Aorta (tissue), 5 donors: ENCODE measurements around the gene CACNA1A. TPM values are rescaled to one million over a fixed set of nuclear protein-coding genes. Genes with fewer than 3 reads are reported as not detected.
"Not testable (repeated sequence)": the region's sequence is repeated elsewhere in the genome, so short reads cannot be mapped to it uniquely, and the experiment has no call there.

Experiments
- ATAC-seq: fragments of 200-7000 bp; cut with Tn5 transposase; one replicate; pipeline ENCODE4 v1.9.1; 2022; ENCODE audit warnings: moderate library complexity; ENCODE audit not compliant: low FRiP score
- DNase-seq, 2 donors: peaks; one replicate each; pipeline ENCODE4 v3.0.0-alpha.2; 2020
- H3K27ac ChIP-seq, 2 donors: one replicate each; pipeline ENCODE4 v1.5.1; 2013; ENCODE audit warnings: low read length in 2 of 2, mild to moderate bottlenecking in 2 of 2, moderate library complexity in 2 of 2, control low read depth in 1 of 2, inconsistent platforms in 1 of 2, low read depth in 1 of 2
- H3K27me3 ChIP-seq, 2 donors: one replicate each; pipeline ENCODE4 v1.6.1; 2013; ENCODE audit warnings: control low read depth in 1 of 2, low read length in 1 of 2, mild to moderate bottlenecking in 1 of 2, moderate library complexity in 1 of 2; ENCODE audit not compliant: insufficient read depth in 2 of 2, control insufficient read depth in 1 of 2
- H3K36me3 ChIP-seq, 2 donors: one replicate each; pipeline ENCODE4 v1.6.1; 2013; ENCODE audit warnings: control low read depth in 1 of 2, low read length in 1 of 2, mild to moderate bottlenecking in 1 of 2; ENCODE audit not compliant: insufficient read depth in 2 of 2, control insufficient read depth in 1 of 2
- H3K4me1 ChIP-seq, 2 donors: one replicate each; pipeline ENCODE4 v1.6.1; 2013; ENCODE audit warnings: low read length in 2 of 2, control low read depth in 1 of 2, mild to moderate bottlenecking in 1 of 2, moderate library complexity in 1 of 2; ENCODE audit not compliant: insufficient read depth in 2 of 2, control insufficient read depth in 1 of 2
- H3K4me3 ChIP-seq, 2 donors: one replicate each; pipeline ENCODE4 v1.5.1; 2013; ENCODE audit warnings: low read length in 2 of 2, control low read depth in 1 of 2, mild to moderate bottlenecking in 1 of 2
- H3K9me3 ChIP-seq: one replicate; pipeline ENCODE4 v1.6.1; 2013; ENCODE audit warnings: mild to moderate bottlenecking, low read length; ENCODE audit not compliant: control insufficient read depth
- WGBS, 2 donors: extraction: QIAGEN DNeasy Blood & Tissue Kit; methylation state at CpG; one replicate each; pipeline ENCODE4 v1.1.7; 2013; 5-methylcytosine and 5-hydroxymethylcytosine counted together
- intact Hi-C, 2 donors: fragments of 100-400 bp; cut with DNase I; formaldehyde crosslinking; loops; one replicate each; pipeline versions ENCODE4 v1.14.2 to v1.15.0; 2022
- polyA plus RNA-seq, 2 donors: library from polyadenylated mRNA; stranded (reverse); fragments of 200-250 nt; gene quantifications; one replicate each; pipeline ENCODE4 v1.2.3, GENCODE V29; 2013
- total RNA-seq, 2 donors: library from RNA; stranded (reverse); fragmentation: NEBNext Ultra II Directional; extraction: Animal tissue kit (Norgen Biotek cat#: 25700); gene quantifications; one replicate each; pipeline ENCODE4 v1.2.1, GENCODE V29; 2021
- donor health status: healthy with polysubstance abuse.
- donor health status: Bipolar disorder and iron deficiency.
- donor health status: DM: no; HTN: no; CAD: no.
- donor health status: DM: no; HTN: no; CAD: no.
- donor health status: DM: yes; HTN: yes; CAD: no.

Gene CACNA1A
- total and polyA plus RNA-seq, 4 donors = 0.26 to 3.6 (median 1.3) TPM

DNA sequence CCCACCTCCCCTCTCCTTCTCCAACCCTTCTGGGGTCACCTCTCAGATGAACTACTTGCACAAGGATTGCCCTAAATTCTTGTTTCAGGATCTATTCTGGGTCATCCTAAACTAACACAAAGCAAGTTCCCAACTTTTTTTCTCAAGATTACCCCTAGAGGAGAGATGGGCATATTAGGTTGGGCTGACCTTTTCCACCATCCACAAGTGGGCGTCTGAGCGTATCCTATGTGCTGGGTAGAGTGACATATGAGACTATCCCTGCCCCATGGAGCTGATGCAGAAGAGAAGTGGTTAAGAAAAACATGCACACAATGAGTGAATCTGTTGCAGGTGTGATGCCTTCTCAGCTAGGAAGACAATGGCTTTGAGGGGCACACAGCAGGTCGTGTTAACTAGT lies 132.7 kb downstream of the CACNA1A start:
- intact Hi-C loops = no loop called here
- Histone ChIP-seq H3K36me3 (no peaks in the 10 kb centered on the region), H3K27ac (no peak overlapping the region), H3K9me3 (peaks cover 2% of the 10 kb centered on the region), H3K4me3 (no peak overlapping the region), H3K4me1 (no peaks in the 10 kb centered on the region), H3K27me3 (no peaks in the 10 kb centered on the region)
- WGBS, 2 donors = 67 to 72% methylated on average over 3 of the region's 3 CpGs
- DNase-seq = no peak
- ATAC-seq = no peak

DNA sequence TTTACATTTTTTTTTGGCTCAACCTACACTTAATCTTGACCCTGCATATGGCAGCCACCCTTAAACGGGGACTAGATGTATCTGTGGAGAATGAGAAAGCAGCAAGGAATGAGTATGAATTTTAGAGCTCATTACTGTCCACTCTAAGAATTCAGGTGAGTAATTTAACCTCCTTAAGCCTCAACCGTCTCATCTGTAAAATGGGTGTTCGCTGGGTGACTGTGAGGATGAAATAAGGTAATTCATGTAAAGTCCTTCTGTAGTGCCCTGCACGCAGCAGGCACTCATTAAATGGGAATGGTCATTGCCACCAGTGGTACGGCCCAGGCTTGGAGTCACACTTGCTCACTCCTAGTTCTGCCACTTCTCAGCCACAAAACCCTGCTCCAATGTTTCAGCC lies 135.3 kb downstream of the CACNA1A start:
- intact Hi-C loops = no loop called here
- DNase-seq = no peak
- no peak overlapping the region for H3K27ac ChIP-seq
- no peaks in the 10 kb centered on the region for H3K4me1 ChIP-seq
- WGBS, 2 donors = 87% methylated on average over 5 of the region's 5 CpGs
- H3K4me3 ChIP-seq = no peak overlapping the region
- ATAC-seq = no peak
- H3K27me3 ChIP-seq = no peaks in the 10 kb centered on the region
- H3K36me3 ChIP-seq = no peaks in the 10 kb centered on the region
- peaks cover 2% of the 10 kb centered on the region for H3K9me3 ChIP-seq

DNA sequence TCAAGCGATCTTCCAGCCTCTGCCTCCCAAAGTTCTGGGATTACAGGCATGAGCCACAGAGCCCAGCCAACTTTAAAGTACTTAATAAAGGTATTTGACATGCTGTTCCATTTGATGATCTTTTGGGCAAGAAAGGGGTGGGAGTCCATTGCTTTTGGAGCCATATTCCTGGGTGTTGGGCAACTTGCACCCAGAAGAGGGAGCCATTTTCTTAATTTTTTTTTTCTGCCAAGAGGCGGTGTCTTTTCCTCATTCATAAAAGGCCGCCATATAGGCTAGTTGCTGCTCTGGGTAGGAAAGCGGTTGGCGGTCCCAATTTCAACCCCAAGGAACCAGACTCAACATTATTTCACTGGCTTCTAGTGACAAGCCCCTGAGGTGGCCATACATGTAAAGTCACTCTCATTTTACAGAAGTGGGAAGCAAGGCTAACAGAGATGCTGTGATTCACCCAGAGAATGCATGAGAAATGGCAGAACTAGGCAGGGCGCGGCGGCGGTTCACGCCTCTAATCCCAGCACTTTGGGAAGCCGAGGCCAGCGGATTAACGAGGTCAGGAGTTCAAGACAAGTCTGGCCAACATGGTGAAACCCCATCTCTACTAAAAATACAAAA lies 139.6 kb downstream of the CACNA1A start:
- DNase-seq = no peak
- H3K9me3 ChIP-seq = no peaks in the 10 kb centered on the region
- ATAC-seq = no peak
- H3K27me3 ChIP-seq = no peaks in the 10 kb centered on the region
- intact Hi-C loops = no loop called here
- no peak overlapping the region for H3K27ac ChIP-seq
- no peaks in the 10 kb centered on the region for H3K4me1 ChIP-seq
- H3K4me3 ChIP-seq = no peak overlapping the region
- H3K36me3 ChIP-seq = no peaks in the 10 kb centered on the region
- 87 to 92% methylated on average over 13 of the region's 13 CpGs for whole genome bisulfite sequencing, 2 donors

DNA sequence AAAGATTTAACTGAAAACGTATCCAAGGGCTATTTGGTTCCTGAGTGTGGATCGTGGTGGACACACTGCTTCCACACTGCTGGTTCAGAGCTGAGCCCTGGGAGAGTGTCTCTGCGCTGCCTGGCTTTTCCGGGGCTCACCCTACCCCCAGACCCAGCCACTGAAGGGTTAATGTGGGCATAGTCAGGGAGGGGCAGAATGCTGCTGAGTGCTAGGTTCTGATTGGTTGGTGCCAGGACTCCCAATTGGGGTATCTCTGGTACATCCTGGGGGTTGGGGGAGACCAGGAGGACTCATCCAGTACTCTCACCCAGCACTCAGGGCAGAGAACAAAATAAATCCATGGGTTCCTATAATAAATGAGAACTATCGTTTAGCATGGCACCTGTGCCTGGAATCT lies 142.3 kb downstream of the CACNA1A start:
- WGBS, 2 donors = 61% methylated on average over 5 of the region's 5 CpGs
- Histone ChIP-seq H3K36me3 (no peaks in the 10 kb centered on the region), H3K9me3 (peaks cover 5% of the 10 kb centered on the region), H3K27me3 (no peaks in the 10 kb centered on the region), H3K4me3 (no peak overlapping the region), H3K4me1 (no peaks in the 10 kb centered on the region), H3K27ac (no peak overlapping the region)
- DNase-seq (no peak), ATAC-seq (no peak)
- intact Hi-C loops = no loop called here

DNA sequence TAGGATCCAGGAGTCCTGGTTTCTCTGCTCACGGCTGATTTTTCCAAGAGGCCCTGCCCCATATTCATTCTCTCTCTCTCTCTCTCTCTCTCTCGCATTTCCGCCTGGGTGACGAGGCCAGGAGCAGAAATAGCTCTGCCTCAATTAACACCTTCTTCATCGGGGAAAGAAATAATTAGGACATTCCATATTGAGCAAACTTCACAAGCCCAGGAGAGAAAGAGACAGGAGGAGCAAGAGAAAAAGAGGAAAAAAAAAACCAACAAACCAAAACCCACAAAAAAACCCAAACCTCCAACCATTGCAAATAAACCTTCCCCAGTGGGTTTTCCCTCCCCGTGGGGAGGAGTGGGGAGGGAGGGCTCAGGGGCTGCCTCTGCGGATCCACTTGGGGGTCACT lies 143.0 kb downstream of the CACNA1A start:
- Histone ChIP-seq H3K36me3 (no peaks in the 10 kb centered on the region), H3K9me3 (peaks cover 5% of the 10 kb centered on the region), H3K4me1 (no peaks in the 10 kb centered on the region), H3K27ac (no peak overlapping the region), H3K4me3 (no peak overlapping the region), H3K27me3 (no peaks in the 10 kb centered on the region)
- intact Hi-C loops = no loop called here
- DNase-seq (no peak), ATAC-seq (no peak)
- 9 to 18% methylated on average over 7 of the region's 7 CpGs for WGBS, 2 donors

DNA sequence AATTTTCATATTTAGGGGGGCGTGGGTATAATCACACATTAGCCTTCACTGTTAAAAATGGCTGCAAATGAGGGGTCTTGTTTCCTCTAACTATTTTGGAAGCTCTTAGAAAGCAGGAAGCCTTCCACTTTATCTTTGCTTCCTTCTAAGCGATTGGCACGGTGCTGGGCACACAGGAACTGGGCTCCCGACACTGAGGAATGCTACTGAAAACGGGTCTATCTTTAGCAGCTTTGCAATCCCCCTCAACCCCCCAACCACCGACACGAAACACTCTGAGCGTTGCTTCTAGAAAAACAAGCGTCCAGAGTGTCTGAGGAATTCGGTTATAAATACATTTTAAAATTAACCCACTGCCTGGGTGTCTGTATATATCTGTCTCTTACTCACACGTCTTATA lies 143.6 kb downstream of the CACNA1A start:
- H3K4me3 ChIP-seq = no peak overlapping the region
- H3K27me3 ChIP-seq = no peaks in the 10 kb centered on the region
- peaks cover 5% of the 10 kb centered on the region for H3K9me3 ChIP-seq
- no peaks in the 10 kb centered on the region for H3K36me3 ChIP-seq
- intact Hi-C loops = no loop called here
- no peak overlapping the region for H3K27ac ChIP-seq
- ATAC-seq = no peak
- H3K4me1 ChIP-seq = no peaks in the 10 kb centered on the region
- no peak for DNase-seq
- 7 to 16% methylated on average over 11 of the region's 11 CpGs for WGBS, 2 donors

DNA sequence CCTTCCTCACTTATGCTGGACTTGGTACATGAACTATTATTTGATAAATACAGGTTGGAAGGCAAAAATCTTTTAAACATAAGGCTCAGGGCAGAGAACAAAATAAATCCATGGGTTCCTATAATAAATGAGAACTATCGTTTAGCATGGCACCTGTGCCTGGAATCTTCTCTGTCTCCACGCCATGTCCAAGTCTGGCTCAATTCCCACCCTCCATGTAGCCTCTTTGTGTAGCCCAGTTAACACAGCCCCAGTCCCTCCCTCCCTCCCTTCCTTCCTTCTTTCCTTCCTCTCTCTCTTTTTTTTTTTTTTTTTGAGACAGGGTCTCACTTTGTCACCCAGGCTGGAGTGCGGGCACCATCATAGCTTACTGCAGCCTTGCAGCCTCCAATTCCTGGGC lies 144.6 kb downstream of the CACNA1A start:
- intact Hi-C loops, H3K36me3 ChIP-seq, DNase-seq, ATAC-seq, H3K4me1 ChIP-seq, H3K4me3 ChIP-seq, H3K27ac ChIP-seq, H3K27me3 ChIP-seq, H3K9me3 ChIP-seq: not testable (repeated sequence)
- 78 to 81% methylated on average over 3 of the region's 3 CpGs for WGBS, 2 donors

DNA sequence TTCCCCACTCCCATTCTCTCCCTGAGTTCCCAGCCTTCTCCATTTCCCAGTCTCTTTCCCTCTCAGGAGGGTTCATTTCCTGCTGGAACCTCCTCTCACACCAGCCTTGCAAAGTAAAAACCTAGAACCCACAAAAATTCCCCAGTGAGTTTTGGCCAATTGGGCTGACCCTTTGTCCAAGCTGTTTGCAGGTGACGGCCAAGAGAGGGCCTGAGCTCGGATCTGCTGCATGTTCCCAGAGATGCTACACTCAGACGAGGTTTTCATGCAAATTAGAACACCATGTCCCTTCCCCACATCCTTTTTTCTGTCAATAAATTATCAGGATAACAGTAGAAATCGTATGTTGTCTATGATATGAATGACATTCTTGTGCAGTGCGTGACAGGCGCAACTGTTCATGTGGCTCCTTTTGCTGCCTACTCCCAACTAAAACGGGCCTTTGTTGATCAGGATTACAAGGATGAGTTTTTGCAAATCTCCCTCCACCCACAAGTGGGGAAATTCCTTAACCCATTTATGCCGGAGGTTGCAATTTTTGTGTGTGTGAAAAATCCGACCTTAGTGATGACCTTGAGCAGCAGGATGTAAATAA lies 149.5 kb downstream of the CACNA1A start:
- WGBS, 2 donors = 59 to 62% methylated on average over 9 of the region's 9 CpGs
- H3K36me3 ChIP-seq = no peaks in the 10 kb centered on the region
- H3K4me1 ChIP-seq = no peaks in the 10 kb centered on the region

DNA sequence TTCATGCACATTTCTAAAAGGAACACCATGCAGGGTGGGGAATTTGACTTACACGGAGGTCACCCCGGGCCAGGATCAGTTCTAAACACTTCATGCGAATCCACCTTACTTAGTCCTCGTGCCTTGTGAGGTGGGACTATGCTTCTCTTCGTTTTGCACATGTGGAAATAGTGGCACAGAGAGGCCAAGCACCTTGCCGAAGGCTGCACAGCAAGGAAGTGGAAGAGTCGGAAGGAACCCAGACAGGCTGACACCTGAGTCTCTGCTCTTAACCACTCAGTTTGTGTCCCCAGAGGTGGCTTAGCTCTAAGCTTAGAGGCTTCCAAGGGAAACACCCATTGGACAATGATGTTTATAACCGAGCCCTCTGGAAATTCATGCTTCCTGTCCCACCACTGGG lies 150.1 kb downstream of the CACNA1A start:
- Histone ChIP-seq H3K36me3 (no peaks in the 10 kb centered on the region), H3K4me1 (no peaks in the 10 kb centered on the region), H3K9me3 (peaks cover 5% of the 10 kb centered on the region), H3K27me3 (no peaks in the 10 kb centered on the region), H3K4me3 (no peak overlapping the region), H3K27ac (no peak overlapping the region)
- ATAC-seq (no peak), DNase-seq (no peak)
- intact Hi-C loops = no loop called here
- whole genome bisulfite sequencing, 2 donors = 79 to 83% methylated on average over 8 of the region's 8 CpGs

More for the DNA sequence above, 149.5 kb downstream of the CACNA1A start:
- Histone ChIP-seq H3K9me3 (peaks cover 5% of the 10 kb centered on the region), H3K27me3 (no peaks in the 10 kb centered on the region), H3K27ac (no peak overlapping the region), H3K4me3 (no peak overlapping the region)
- ATAC-seq (no peak), DNase-seq (no peak)
- intact Hi-C loops = no loop called here
